ENCODE measurements around the gene DTX4.

DTX4 gene

GRCh38 chr11:59223177-59223576 lies 51.2 kb downstream of the DTX4 start:
- H3K27me3 Mint-ChIP-seq: peaks cover 0 to 23% of the 10 kb centered on the region in 2 donors

GRCh38 chr11:59223611-59224010 lies 51.7 kb downstream of the DTX4 start:
- ATAC-seq (replicated peaks): no peak
- Mint-ChIP-seq H3K27me3 (peaks cover 0 to 23% of the 10 kb centered on the region in 2 donors), H3K4me3 (no peak overlapping the region), H3K9me3 (no peaks in the 10 kb centered on the region), H3K27ac (no peak overlapping the region), H3K36me3 (ENCODE audit: insufficient read depth) (no peaks in the 10 kb centered on the region), H3K4me1 (ENCODE audit: low read depth in 2 of 2) (no peaks in the 10 kb centered on the region)
- no peak for DNase-seq

More at GRCh38 chr11:59223177-59223576, 51.2 kb downstream of the DTX4 start:
- ATAC-seq (replicated peaks): no peak
- no peak overlapping the region for H3K4me3 Mint-ChIP-seq
- H3K4me1 Mint-ChIP-seq (ENCODE audit: low read depth in 2 of 2): no peaks in the 10 kb centered on the region
- DNase-seq: no peak
- H3K36me3 Mint-ChIP-seq (ENCODE audit: insufficient read depth): no peaks in the 10 kb centered on the region
- no peak overlapping the region for H3K27ac Mint-ChIP-seq
- no peaks in the 10 kb centered on the region for H3K9me3 Mint-ChIP-seq

GRCh38 chr11:59224351-59224928 lies 52.5 kb downstream of the DTX4 start:
- H3K4me3 Mint-ChIP-seq: no peak overlapping the region
- no peaks in the 10 kb centered on the region for H3K36me3 Mint-ChIP-seq (ENCODE audit: insufficient read depth)
- H3K27ac Mint-ChIP-seq: no peak overlapping the region
- no peak for DNase-seq
- peaks cover 0 to 23% of the 10 kb centered on the region in 2 donors for H3K27me3 Mint-ChIP-seq
- no peaks in the 10 kb centered on the region for H3K9me3 Mint-ChIP-seq
- H3K4me1 Mint-ChIP-seq (ENCODE audit: low read depth in 2 of 2): no peaks in the 10 kb centered on the region
- peak; percentile 21 for ATAC-seq (replicated peaks)

- no peak for DNase-seq
- Mint-ChIP-seq H3K9me3 (no peaks in the 10 kb centered on the region), H3K4me1 (ENCODE audit: low read depth in 2 of 2) (no peaks in the 10 kb centered on the region), H3K4me3 (no peak overlapping the region), H3K27me3 (peaks cover 0 to 23% of the 10 kb centered on the region in 2 donors), H3K27ac (no peak overlapping the region), H3K36me3 (ENCODE audit: insufficient read depth) (no peaks in the 10 kb centered on the region)
- ATAC-seq (replicated peaks): no peak
Observed at GRCh38 chr11:59225017-59225416, 53.1 kb downstream of the DTX4 start.

GRCh38 chr11:59226396-59226795 lies 54.5 kb downstream of the DTX4 start:
- no peak overlapping the region for H3K27ac Mint-ChIP-seq
- no peaks in the 10 kb centered on the region for H3K4me1 Mint-ChIP-seq (ENCODE audit: low read depth in 2 of 2)
- H3K36me3 Mint-ChIP-seq (ENCODE audit: insufficient read depth): no peaks in the 10 kb centered on the region
- no peak overlapping the region for H3K4me3 Mint-ChIP-seq
- peaks cover 10 to 28% of the 10 kb centered on the region in 2 donors for H3K27me3 Mint-ChIP-seq
- no peak for DNase-seq
- ATAC-seq (replicated peaks): no peak
- H3K9me3 Mint-ChIP-seq: no peaks in the 10 kb centered on the region

GRCh38 chr11:59240322-59240721 lies 68.4 kb downstream of the DTX4 start:
- no peaks in the 10 kb centered on the region for H3K36me3 Mint-ChIP-seq (ENCODE audit: insufficient read depth)
- no peak overlapping the region for H3K27ac Mint-ChIP-seq
- H3K9me3 Mint-ChIP-seq: peaks cover 3 to 8% of the 10 kb centered on the region in 2 donors
- H3K4me1 Mint-ChIP-seq (ENCODE audit: low read depth in 2 of 2): no peaks in the 10 kb centered on the region
- no peak overlapping the region for H3K4me3 Mint-ChIP-seq
- ATAC-seq (replicated peaks) (no peak), DNase-seq (no peak)
- H3K27me3 Mint-ChIP-seq: peaks cover 7 to 19% of the 10 kb centered on the region in 2 donors

- Mint-ChIP-seq H3K27ac (no peak overlapping the region), H3K27me3 (peaks cover 7 to 15% of the 10 kb centered on the region in 2 donors)
Observed at GRCh38 chr11:59243633-59244032, 71.7 kb downstream of the DTX4 start.

GRCh38 chr11:59247531-59248227 lies 75.7 kb downstream of the DTX4 start:
- Mint-ChIP-seq H3K27ac (no peak overlapping the region), H3K27me3 (peaks cover 7 to 15% of the 10 kb centered on the region in 2 donors), H3K36me3 (ENCODE audit: insufficient read depth) (no peaks in the 10 kb centered on the region), H3K9me3 (no peaks in the 10 kb centered on the region), H3K4me1 (ENCODE audit: low read depth in 2 of 2) (peaks cover 15 to 18% of the 10 kb centered on the region in 2 donors), H3K4me3 (no peak overlapping the region)
- DNase-seq (no peak), ATAC-seq (replicated peaks) (peak; percentile 57)

More at GRCh38 chr11:59243633-59244032, 71.7 kb downstream of the DTX4 start:
- H3K36me3 Mint-ChIP-seq (ENCODE audit: insufficient read depth): no peaks in the 10 kb centered on the region
- no peak overlapping the region for H3K4me3 Mint-ChIP-seq
- no peak for DNase-seq
- no peak for ATAC-seq (replicated peaks)
- H3K9me3 Mint-ChIP-seq: no peaks in the 10 kb centered on the region
- peaks cover 14% of the 10 kb centered on the region in 2 donors for H3K4me1 Mint-ChIP-seq (ENCODE audit: low read depth in 2 of 2)

GRCh38 chr11:59249535-59249934 lies 77.6 kb downstream of the DTX4 start:
- ATAC-seq (replicated peaks): no peak
- H3K36me3 Mint-ChIP-seq (ENCODE audit: insufficient read depth): no peaks in the 10 kb centered on the region
- H3K9me3 Mint-ChIP-seq: no peaks in the 10 kb centered on the region
- H3K4me1 Mint-ChIP-seq (ENCODE audit: low read depth in 2 of 2): peaks cover 15 to 18% of the 10 kb centered on the region in 2 donors
- no peak for DNase-seq
- H3K4me3 Mint-ChIP-seq: no peak overlapping the region
- peaks cover 0 to 13% of the 10 kb centered on the region in 2 donors for H3K27me3 Mint-ChIP-seq
- no peak overlapping the region for H3K27ac Mint-ChIP-seq

- no peak for ATAC-seq (replicated peaks)
- no peaks in the 10 kb centered on the region for H3K9me3 Mint-ChIP-seq
Observed at GRCh38 chr11:59253001-59253400, 81.1 kb downstream of the DTX4 start.

GRCh38 chr11:59254286-59254685 lies 82.4 kb downstream of the DTX4 start:
- ATAC-seq (replicated peaks) (no peak), DNase-seq (no peak)
- Mint-ChIP-seq H3K4me1 (ENCODE audit: low read depth in 2 of 2) (no peaks in the 10 kb centered on the region), H3K27ac (no peak overlapping the region), H3K4me3 (no peak overlapping the region), H3K9me3 (no peaks in the 10 kb centered on the region), H3K27me3 (peaks cover 13 to 17% of the 10 kb centered on the region in 2 donors), H3K36me3 (ENCODE audit: insufficient read depth) (no peaks in the 10 kb centered on the region)

More at GRCh38 chr11:59253001-59253400, 81.1 kb downstream of the DTX4 start:
- Mint-ChIP-seq H3K27ac (no peak overlapping the region), H3K36me3 (ENCODE audit: insufficient read depth) (no peaks in the 10 kb centered on the region), H3K4me1 (ENCODE audit: low read depth in 2 of 2) (peaks cover 5 to 8% of the 10 kb centered on the region in 2 donors), H3K27me3 (peaks cover 11 to 16% of the 10 kb centered on the region in 2 donors), H3K4me3 (no peak overlapping the region)
- no peak for DNase-seq

- Mint-ChIP-seq H3K27ac (no peak overlapping the region), H3K36me3 (ENCODE audit: insufficient read depth) (no peaks in the 10 kb centered on the region), H3K4me1 (ENCODE audit: low read depth in 2 of 2) (no peaks in the 10 kb centered on the region), H3K9me3 (no peaks in the 10 kb centered on the region), H3K4me3 (no peak overlapping the region), H3K27me3 (peaks cover 17 to 24% of the 10 kb centered on the region in 2 donors)
- ATAC-seq (replicated peaks): no peak
- DNase-seq: no peak
Observed at GRCh38 chr11:59255281-59255680, 83.3 kb downstream of the DTX4 start.

Data from effector memory CD8-positive, alpha-beta T cell (primary cell).